SK-N-SH (cell line): ENCODE measurements around the gene C1RL. TPM values are rescaled to one million over a fixed set of nuclear protein-coding genes. Genes with fewer than 3 reads are reported as not detected.

Experiments
- CTCF ChIA-PET: fragments of 300-600, 350-600 bp; formaldehyde crosslinking; extraction: SDS; loops from one replicate; lab custom pipeline; 2021; lab: Yijun Ruan, JAX
- POLR2A ChIA-PET: fragments of 350-600 bp; sonication (Branson Sonifier 250); formaldehyde crosslinking; extraction: SDS; loops from one replicate; lab custom pipeline; 2020; ENCODE audit warnings: antibody characterized with exemption, inconsistent platforms; lab: Yijun Ruan, JAX
- DNase-seq: peaks from one replicate; pipeline ENCODE4 v3.0.0; 2012
- H2AFZ ChIP-seq: fragments of 200-600 bp; sonication (generic); 2 replicates; pipeline ENCODE4 v1.8.1; 2016; ENCODE audit warnings: antibody characterized with exemption, mild to moderate bottlenecking, low read depth
- H3F3A ChIP-seq: fragments of 200-600 bp; sonication (generic); replicated peaks from 2 replicates; pipeline ENCODE3; 2016; ENCODE audit warnings: antibody characterized with exemption, mild to moderate bottlenecking; ENCODE audit not compliant: insufficient read depth
- H3K27ac ChIP-seq, 2 experiments: fragments of 200-500 bp in 1 of 2; fragments of 200-600 bp in 1 of 2; sonication (Bioruptor generic) in 1 of 2; sonication (generic), shearing (Covaris generic) in 1 of 2; 2 replicates each; pipeline versions ENCODE4 v1.5.1 to v1.6.1; 2014 to 2016; ENCODE audit warnings: low read depth in 2 of 2, inconsistent platforms in 1 of 2, low read length in 1 of 2, mild to moderate bottlenecking in 1 of 2, mixed read lengths in 1 of 2
- H3K27me3 ChIP-seq: fragments of 200-600 bp; sonication (generic), shearing (Covaris generic); 2 replicates; pipeline ENCODE4 v1.6.1; 2016; ENCODE audit warnings: mixed run types; ENCODE audit not compliant: insufficient read depth
- H3K36me3 ChIP-seq, 2 experiments: fragments of 200-500 bp in 1 of 2; fragments of 200-600 bp in 1 of 2; sonication (Bioruptor generic) in 1 of 2; sonication (generic) in 1 of 2; replicated peaks in 1 of 2; 2 replicates each; pipeline versions ENCODE3 to v1.5.1; 2014 to 2016; ENCODE audit warnings: low read length in 1 of 2, mild to moderate bottlenecking in 1 of 2; ENCODE audit not compliant: insufficient read depth in 2 of 2, control insufficient read depth in 1 of 2
- H3K4me1 ChIP-seq, 2 experiments: fragments of 200-500 bp in 1 of 2; fragments of 200-600 bp in 1 of 2; sonication (Bioruptor generic) in 1 of 2; sonication (generic), shearing (Covaris generic) in 1 of 2; 2 replicates each; pipeline versions ENCODE4 v1.5.1 to v1.6.1; 2014 to 2016; ENCODE audit warnings: low read depth in 1 of 2, low read length in 1 of 2, mixed run types in 1 of 2; ENCODE audit not compliant: insufficient read depth in 2 of 2, control insufficient read depth in 1 of 2
- H3K4me2 ChIP-seq: fragments of 200-600 bp; sonication (generic), shearing (Covaris generic); 2 replicates; pipeline ENCODE4 v1.6.1; 2017; ENCODE audit warnings: mixed run types
- H3K4me3 ChIP-seq, 2 experiments: fragments of 200-500 bp in 1 of 2; fragments of 200-600 bp in 1 of 2; sonication (Bioruptor generic) in 1 of 2; sonication (generic), shearing (Covaris generic) in 1 of 2; 2 replicates each; pipeline versions ENCODE4 v1.5.1 to v1.8.1; 2014 to 2016; ENCODE audit warnings: low read depth in 2 of 2, inconsistent platforms in 1 of 2, low read length in 1 of 2, mild to moderate bottlenecking in 1 of 2, mixed read lengths in 1 of 2, moderate library complexity in 1 of 2
- H3K79me2 ChIP-seq: fragments of 200-600 bp; sonication (generic); 2 replicates; pipeline ENCODE4 v1.8.1; 2017; ENCODE audit warnings: mild to moderate bottlenecking; ENCODE audit not compliant: insufficient read depth
- H3K9ac ChIP-seq: fragments of 200-600 bp; sonication (generic); 2 replicates; pipeline ENCODE4 v1.6.1; 2017; ENCODE audit warnings: mixed run types
- H3K9me2 ChIP-seq: fragments of 200-600 bp; sonication (generic); 2 replicates; pipeline ENCODE4 v1.6.1; 2017; ENCODE audit warnings: mixed run types
- H3K9me3 ChIP-seq: fragments of 200-600 bp; sonication (generic); 2 replicates; pipeline ENCODE4 v1.6.1; 2017; ENCODE audit warnings: mixed run types, mild to moderate bottlenecking, moderate library complexity
- H4K20me1 ChIP-seq: fragments of 200-600 bp; sonication (generic); 2 replicates; pipeline ENCODE4 v1.6.1; 2017; ENCODE audit warnings: mild to moderate bottlenecking, mixed run types; ENCODE audit not compliant: insufficient read depth
- CTCF ChIP-seq: fragments of 200-600 bp; sonication (generic); IDR thresholded peaks from 2 replicates; pipeline ENCODE4 v1.6.1; 2017; ENCODE audit warnings: antibody characterized with exemption, mild to moderate bottlenecking, moderate library complexity
- EP300 ChIP-seq, 2 experiments: IDR thresholded peaks; 2 replicates each; pipeline versions ENCODE4 v1.4.0 to v1.6.1; 2012; ENCODE audit warnings: borderline replicate concordance in 1 of 2, low read depth in 1 of 2, low read length in 1 of 2
- FOXJ3 ChIP-seq: sonication (generic); formaldehyde crosslinking; IDR thresholded peaks from 2 replicates; pipeline ENCODE4 v1.5.1; 2020; ENCODE audit warnings: mild to moderate bottlenecking, missing genetic modification reagents
- FOXM1 ChIP-seq: IDR thresholded peaks from 2 replicates; pipeline ENCODE4 v1.4.0; 2012; ENCODE audit warnings: low read depth, mild to moderate bottlenecking
- GABPA ChIP-seq: IDR thresholded peaks from 2 replicates; pipeline ENCODE4 v1.4.0; 2012; ENCODE audit warnings: low read depth, mild to moderate bottlenecking
- GATA2 ChIP-seq: sonication (generic); formaldehyde crosslinking; IDR thresholded peaks from 2 replicates; pipeline ENCODE4 v1.5.0; 2020; ENCODE audit warnings: mild to moderate bottlenecking, missing genetic modification reagents
- IRF3 ChIP-seq: fragments of 150-350 bp; IDR thresholded peaks from 2 replicates; pipeline ENCODE4 v1.6.1; 2016; ENCODE audit warnings: mild to moderate bottlenecking, low read depth, low read length
- MEF2A ChIP-seq: IDR thresholded peaks from 2 replicates; pipeline ENCODE4 v1.4.0; 2012; ENCODE audit warnings: low read depth, borderline replicate concordance
- MXI1 ChIP-seq: IDR thresholded peaks from 2 replicates; pipeline ENCODE4 v1.6.1; 2012; ENCODE audit warnings: mild to moderate bottlenecking, low read depth, low read length, improper control_type of control experiment
- NFIC ChIP-seq: IDR thresholded peaks from 2 replicates; pipeline ENCODE4 v1.4.0; 2012; ENCODE audit warnings: borderline replicate concordance
- POLR2AphosphoS5 ChIP-seq: IDR thresholded peaks from 2 replicates; pipeline ENCODE4 v1.6.1; 2012; ENCODE audit warnings: low read depth, low read length
- RAD21 ChIP-seq: IDR thresholded peaks from 2 replicates; pipeline ENCODE4 v1.6.1; 2012; ENCODE audit warnings: mild to moderate bottlenecking, low read length
- RCOR1 ChIP-seq: fragments of 150-350 bp; IDR thresholded peaks from 2 replicates; pipeline ENCODE4 v1.6.1; 2017; ENCODE audit warnings: antibody characterized with exemption, low read length
- REST ChIP-seq: IDR thresholded peaks from 2 replicates; pipeline ENCODE4 v1.6.1; 2012; ENCODE audit warnings: mild to moderate bottlenecking, low read depth, low read length, moderate library complexity
- RFX5 ChIP-seq: IDR thresholded peaks from 2 replicates; pipeline ENCODE4 v1.6.1; 2012; ENCODE audit warnings: mild to moderate bottlenecking, improper control_type of control experiment, low read length
- SIN3A ChIP-seq: IDR thresholded peaks from 2 replicates; pipeline ENCODE4 v1.6.1; 2012; ENCODE audit warnings: low read depth, mild to moderate bottlenecking, low read length, moderate library complexity, borderline replicate concordance
- USF2 ChIP-seq: fragments of 150-350 bp; IDR thresholded peaks from 2 replicates; pipeline ENCODE4 v1.6.1; 2017; ENCODE audit warnings: antibody characterized with exemption, low read length, low read depth, borderline replicate concordance
- WGBS: methylation state at CpG from one replicate; pipeline ENCODE4 v1.1.6; 2017; ENCODE audit warnings: low lambda C conversion rate; 5-methylcytosine and 5-hydroxymethylcytosine counted together
- polyA plus RNA-seq, 3 experiments: library from polyadenylated mRNA; depleted of rRNA; stranded (reverse); fragments of >200 nt; gene quantifications; 2 replicates each; pipeline ENCODE4 v1.2.3, GENCODE V29; 2012

C1RL gene
- polyA plus RNA-seq, 1 of the 3 experiments (the other 2 are of a cell fraction): 8.3 TPM

GRCh38 chr12:7093892-7094291, 15.1 kb downstream of the C1RL start:
- Histone ChIP-seq H4K20me1 (no peaks in the 10 kb centered on the region), H3F3A (peaks cover 6% of the 10 kb centered on the region), H3K36me3 (no peaks in the 10 kb centered on the region), H3K9ac (no peak overlapping the region), H2AFZ (no peak overlapping the region), H3K27ac (no peak overlapping the region), H3K27me3 (no peaks in the 10 kb centered on the region), H3K9me3 (no peaks in the 10 kb centered on the region), H3K4me2 (no peak overlapping the region), H3K9me2 (no peaks in the 10 kb centered on the region), H3K4me3 (no peak overlapping the region), H3K79me2 (no peaks in the 10 kb centered on the region), H3K4me1 (peaks cover 0 to 8% of the 10 kb centered on the region in 2 experiments; a peak in 1 of 4 replicates)
- DNase-seq: no peak
- ChIA-PET CTCF (interaction anchor here (1.0 to 2.5 kb wide), 7 partner anchors 8 to 203 kb away, joined by 3 to 19 read pairs (median 4); no protein-coding TSS in a partner anchor), POLR2A (no interaction called here)
- WGBS: 82% methylated on average over 10 of the region's 10 CpGs
- TF ChIP-seq GABPA (no peak), IRF3 (no peak), GATA2 (CRISPR knock-in tag) (no peak), SIN3A (no peak), EP300 (IDR thresholded peaks at IDR 0.05; ENCODE audit: borderline replicate concordance in 1 of 2, low read depth in 1 of 2, low read length in 1 of 2) (no peak), FOXM1 (no peak), MXI1 (no peak), FOXJ3 (CRISPR knock-in tag) (no peak), CTCF (no peak), USF2 (no peak), MEF2A (no peak), NFIC (no peak), RFX5 (no peak), POLR2AphosphoS5 (no peak), RCOR1 (no peak), RAD21 (no peak), REST (no peak)
